Stimulated activated CD8-positive, alpha-beta memory T cell treated with anti-CD3 and anti-CD28 coated beads, Interleukin-4, amount 100 ng/mL, for 4 hours (primary cell): ENCODE results near the gene SNHG17.
"Not testable (repeated sequence)": the region's sequence is repeated elsewhere in the genome, so short reads cannot be mapped to it uniquely, and the experiment has no call there.

Experiments used
- DNase-seq, 2 donors: peaks; one replicate each; pipeline ENCODE4 v3.0.0-alpha.2; 2020; ENCODE audit warnings: low read depth in 2 of 2, low spot score in 1 of 2

Gene SNHG17

GRCh38 chr20:38447931-38448675, 13.0 kb upstream of the SNHG17 start:
- no peak for DNase-seq

GRCh38 chr20:38447251-38447661, 12.1 kb upstream of the SNHG17 start:
- DNase-seq, result no peak

- DNase-seq, result peak; percentile 86 to 87
Observed at GRCh38 chr20:38446441-38447209, 11.5 kb upstream of the SNHG17 start.

GRCh38 chr20:38445901-38446425, 10.8 kb upstream of the SNHG17 start:
- no peak for DNase-seq

- DNase-seq, result no peak
Observed at GRCh38 chr20:38445381-38445796, 10.3 kb upstream of the SNHG17 start.

- DNase-seq, result no peak
Observed at GRCh38 chr20:38441916-38442315, 6.8 kb upstream of the SNHG17 start.

GRCh38 chr20:38441110-38441509, 6.0 kb upstream of the SNHG17 start:
- not testable (repeated sequence) for DNase-seq

GRCh38 chr20:38437796-38438195, 2.7 kb upstream of the SNHG17 start:
- DNase-seq, result no peak

GRCh38 chr20:38435555-38435939, 419 bp upstream of the SNHG17 start:
- no peak for DNase-seq

- DNase-seq, result no peak
Observed at GRCh38 chr20:38434301-38434741, 807 bp downstream of the SNHG17 start.

GRCh38 chr20:38433304-38433972, 1.7 kb downstream of the SNHG17 start:
- DNase-seq, result no peak

GRCh38 chr20:38432870-38433269, 2.3 kb downstream of the SNHG17 start:
- not testable (repeated sequence) for DNase-seq

- DNase-seq, result no peak
Observed at GRCh38 chr20:38432292-38432691, 2.8 kb downstream of the SNHG17 start.

- no peak for DNase-seq
Observed at GRCh38 chr20:38430679-38431325, 4.3 kb downstream of the SNHG17 start.

- no peak for DNase-seq
Observed at GRCh38 chr20:38429301-38429700, 5.8 kb downstream of the SNHG17 start.

- no peak for DNase-seq
Observed at GRCh38 chr20:38428800-38429199, 6.3 kb downstream of the SNHG17 start.

- DNase-seq, result no peak
Observed at GRCh38 chr20:38427655-38428023, 7.5 kb downstream of the SNHG17 start.

GRCh38 chr20:38426006-38426897, 8.9 kb downstream of the SNHG17 start:
- DNase-seq, result no peak

- no peak for DNase-seq
Observed at GRCh38 chr20:38424401-38424800, 10.7 kb downstream of the SNHG17 start.

GRCh38 chr20:38423541-38423940, 11.6 kb downstream of the SNHG17 start:
- DNase-seq, result no peak
